HepG2 (cell line): ENCODE measurements around the gene MIEF2. TPM values are rescaled to one million over a fixed set of nuclear protein-coding genes. Genes with fewer than 3 reads are reported as not detected.

Experiments
- FLYWCH1 ChIP-seq: sonication (generic); formaldehyde crosslinking; IDR thresholded peaks from 2 replicates; pipeline ENCODE4 v1.8.1; 2023; ENCODE audit warnings: mild to moderate bottlenecking, missing genetic modification reagents
- KAT7 ChIP-seq: IDR thresholded peaks from 2 replicates; pipeline ENCODE4 v1.6.1; 2018; ENCODE audit warnings: borderline replicate concordance, missing compliant biosample characterization
- NR2C2 ChIP-seq: sonication (generic); formaldehyde crosslinking; IDR thresholded peaks from 2 replicates; pipeline ENCODE4 v1.4.0; 2020; ENCODE audit warnings: missing genetic modification reagents, mild to moderate bottlenecking, moderate library complexity, borderline replicate concordance
- SNAI1 ChIP-seq: sonication (generic); formaldehyde crosslinking; IDR thresholded peaks from 2 replicates; pipeline ENCODE4 v1.5.0; 2020; ENCODE audit warnings: mild to moderate bottlenecking, missing genetic modification reagents, borderline replicate concordance
- SOX6 ChIP-seq, 2 experiments: fragments of 450-650 bp in 1 of 2; sonication (generic) in 1 of 2; formaldehyde crosslinking in 1 of 2; IDR thresholded peaks; 2 replicates each; pipeline versions ENCODE4 v1.4.0 to v1.6.1; 2017 to 2020; ENCODE audit warnings: antibody characterized with exemption in 1 of 2, mild to moderate bottlenecking in 1 of 2, missing genetic modification reagents in 1 of 2
- THAP11 ChIP-seq: IDR thresholded peaks from 2 replicates; pipeline ENCODE4 v1.6.1; 2016; ENCODE audit warnings: missing biosample characterization, missing genetic modification reagents
- ZNF296 ChIP-seq: sonication (generic); formaldehyde crosslinking; conservative IDR thresholded peaks from 2 replicates; pipeline ENCODE4 v1.5.0; 2020; ENCODE audit warnings: mild to moderate bottlenecking, missing genetic modification reagents
- ZNF558 ChIP-seq: sonication (generic); formaldehyde crosslinking; IDR thresholded peaks from 2 replicates; pipeline ENCODE4 v1.9.0; 2022; ENCODE audit warnings: mild to moderate bottlenecking, missing genetic modification reagents, borderline replicate concordance
- polyA plus RNA-seq, 8 experiments: library from polyadenylated mRNA; depleted of rRNA in 3 of 8; stranded (reverse) in 7 of 8; unstranded in 1 of 8; fragments of >200 nt; fragmentation: Illumina TruSeq in 4 of 8; extraction: Trizol in 4 of 8; gene quantifications; 2 replicates each; pipeline versions ENCODE4 v1.2.1 to v1.2.3, GENCODE V29; 2011 to 2016; ENCODE audit warnings: low read depth in 4 of 8, missing spikeins in 1 of 8, mixed read lengths in 1 of 8; ENCODE audit not compliant: insufficient read depth in 1 of 8
- total RNA-seq, 5 experiments: library from RNA; depleted of rRNA; stranded (reverse); fragments of >200 nt; fragmentation: Illumina TruSeq; extraction: Trizol; gene quantifications; 2 replicates each; pipeline ENCODE4 v1.2.3, GENCODE V29; 2016; ENCODE audit warnings: low read depth in 1 of 5
- TF ChIP-seq, protein P1 (sequence below): sonication (generic); formaldehyde crosslinking; IDR thresholded peaks from 2 replicates; pipeline ENCODE4 v1.4.0; 2020; ENCODE audit warnings: missing genetic modification reagents
- TF ChIP-seq, protein P2 (sequence below): sonication (generic); formaldehyde crosslinking; IDR thresholded peaks from 2 replicates; pipeline ENCODE4 v1.5.0; 2020; ENCODE audit warnings: missing genetic modification reagents
- TF ChIP-seq, protein P3 (sequence below): sonication (generic); formaldehyde crosslinking; IDR thresholded peaks from 2 replicates; pipeline ENCODE4 v1.8.1; 2023; ENCODE audit warnings: mild to moderate bottlenecking, missing genetic modification reagents
- TF ChIP-seq, protein P4 (sequence below): sonication (generic); formaldehyde crosslinking; IDR thresholded peaks from 2 replicates; pipeline ENCODE4 v1.5.0; 2020; ENCODE audit warnings: mild to moderate bottlenecking, missing genetic modification reagents, borderline replicate concordance
- TF ChIP-seq, protein P5 (sequence below): sonication (generic); formaldehyde crosslinking; IDR thresholded peaks from 2 replicates; pipeline ENCODE4 v1.5.1; 2020; ENCODE audit warnings: mild to moderate bottlenecking, missing genetic modification reagents, borderline replicate concordance
- TF ChIP-seq, protein P6 (sequence below): sonication (generic); formaldehyde crosslinking; IDR thresholded peaks from 2 replicates; pipeline ENCODE4 v1.8.1; 2023; ENCODE audit warnings: mild to moderate bottlenecking, moderate library complexity, missing genetic modification reagents

The MIEF2 gene
- total and polyA plus RNA-seq, 2 of the 13 experiments (the other 11 are each of a cell fraction or from before 2014, with no cell fraction given): 6.0 to 8.0 TPM

DNA sequence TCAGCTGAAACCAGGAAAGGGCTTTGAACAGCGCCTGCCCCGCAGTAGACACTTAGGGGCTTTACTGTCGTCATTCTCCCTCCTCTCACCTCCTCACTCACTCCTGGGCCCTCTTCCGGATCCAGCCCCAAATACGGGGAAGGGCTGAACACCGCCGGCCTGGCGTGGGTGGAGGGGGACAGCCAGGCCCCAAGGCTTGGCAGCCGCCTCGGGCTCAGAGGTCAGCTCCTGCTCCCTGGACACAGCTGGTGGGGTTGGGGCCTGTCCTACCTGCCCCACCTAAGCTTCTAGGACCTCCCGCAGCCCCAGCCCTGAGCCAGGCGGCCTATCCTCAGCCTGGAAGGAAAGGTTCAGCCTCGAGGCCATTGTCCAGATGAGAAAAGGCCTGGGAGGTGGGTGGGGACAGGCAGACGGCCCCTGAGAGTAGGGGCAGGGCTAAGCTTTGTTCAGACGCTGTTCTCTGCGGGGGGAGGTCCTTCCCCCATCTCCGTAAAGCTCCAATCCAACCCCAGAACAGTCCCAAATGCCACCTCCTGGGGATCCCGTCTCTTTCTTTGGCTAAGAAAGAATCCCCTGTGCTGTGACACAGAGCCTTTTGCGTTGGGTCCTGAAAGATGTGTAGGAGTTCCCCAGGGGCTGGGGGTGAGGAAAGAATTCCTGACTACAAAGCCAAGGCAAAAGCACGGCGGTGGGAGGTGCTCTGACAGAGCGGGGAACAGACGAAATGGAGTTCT lies 35.9 kb upstream of the MIEF2 start (continued):
- TF ChIP-seq SNAI1 (CRISPR knock-in tag) (no peak), NR2C2 (no peak; the same call in 1 of the 2 replicates), THAP11 (CRISPR knock-in tag) (peak; percentile 70; the same call in 1 of the 2 replicates), SOX6 (IDR thresholded peaks at IDR 0.05) (no peak), SOX6 (CRISPR knock-in tag; IDR thresholded peaks at IDR 0.05) (peak; percentile 17; the same call in 1 of the 2 replicates), FLYWCH1 (no peak), ZNF558 (CRISPR knock-in tag) (peak; percentile 79), ZNF296 (no peak), KAT7 (CRISPR knock-in tag) (no peak)
- TF ChIP-seq, protein P1, sequence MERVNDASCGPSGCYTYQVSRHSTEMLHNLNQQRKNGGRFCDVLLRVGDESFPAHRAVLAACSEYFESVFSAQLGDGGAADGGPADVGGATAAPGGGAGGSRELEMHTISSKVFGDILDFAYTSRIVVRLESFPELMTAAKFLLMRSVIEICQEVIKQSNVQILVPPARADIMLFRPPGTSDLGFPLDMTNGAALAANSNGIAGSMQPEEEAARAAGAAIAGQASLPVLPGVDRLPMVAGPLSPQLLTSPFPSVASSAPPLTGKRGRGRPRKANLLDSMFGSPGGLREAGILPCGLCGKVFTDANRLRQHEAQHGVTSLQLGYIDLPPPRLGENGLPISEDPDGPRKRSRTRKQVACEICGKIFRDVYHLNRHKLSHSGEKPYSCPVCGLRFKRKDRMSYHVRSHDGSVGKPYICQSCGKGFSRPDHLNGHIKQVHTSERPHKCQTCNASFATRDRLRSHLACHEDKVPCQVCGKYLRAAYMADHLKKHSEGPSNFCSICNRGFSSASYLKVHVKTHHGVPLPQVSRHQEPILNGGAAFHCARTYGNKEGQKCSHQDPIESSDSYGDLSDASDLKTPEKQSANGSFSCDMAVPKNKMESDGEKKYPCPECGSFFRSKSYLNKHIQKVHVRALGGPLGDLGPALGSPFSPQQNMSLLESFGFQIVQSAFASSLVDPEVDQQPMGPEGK: peak; percentile 90
- TF ChIP-seq, protein P2, sequence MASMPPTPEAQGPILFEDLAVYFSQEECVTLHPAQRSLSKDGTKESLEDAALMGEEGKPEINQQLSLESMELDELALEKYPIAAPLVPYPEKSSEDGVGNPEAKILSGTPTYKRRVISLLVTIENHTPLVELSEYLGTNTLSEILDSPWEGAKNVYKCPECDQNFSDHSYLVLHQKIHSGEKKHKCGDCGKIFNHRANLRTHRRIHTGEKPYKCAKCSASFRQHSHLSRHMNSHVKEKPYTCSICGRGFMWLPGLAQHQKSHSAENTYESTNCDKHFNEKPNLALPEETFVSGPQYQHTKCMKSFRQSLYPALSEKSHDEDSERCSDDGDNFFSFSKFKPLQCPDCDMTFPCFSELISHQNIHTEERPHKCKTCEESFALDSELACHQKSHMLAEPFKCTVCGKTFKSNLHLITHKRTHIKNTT (CRISPR knock-in tag): no peak
- TF ChIP-seq, protein P3, sequence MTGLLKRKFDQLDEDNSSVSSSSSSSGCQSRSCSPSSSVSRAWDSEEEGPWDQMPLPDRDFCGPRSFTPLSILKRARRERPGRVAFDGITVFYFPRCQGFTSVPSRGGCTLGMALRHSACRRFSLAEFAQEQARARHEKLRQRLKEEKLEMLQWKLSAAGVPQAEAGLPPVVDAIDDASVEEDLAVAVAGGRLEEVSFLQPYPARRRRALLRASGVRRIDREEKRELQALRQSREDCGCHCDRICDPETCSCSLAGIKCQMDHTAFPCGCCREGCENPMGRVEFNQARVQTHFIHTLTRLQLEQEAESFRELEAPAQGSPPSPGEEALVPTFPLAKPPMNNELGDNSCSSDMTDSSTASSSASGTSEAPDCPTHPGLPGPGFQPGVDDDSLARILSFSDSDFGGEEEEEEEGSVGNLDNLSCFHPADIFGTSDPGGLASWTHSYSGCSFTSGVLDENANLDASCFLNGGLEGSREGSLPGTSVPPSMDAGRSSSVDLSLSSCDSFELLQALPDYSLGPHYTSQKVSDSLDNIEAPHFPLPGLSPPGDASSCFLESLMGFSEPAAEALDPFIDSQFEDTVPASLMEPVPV (CRISPR knock-in tag): peak; percentile 28; the same call in 1 of the 2 replicates
- TF ChIP-seq, protein P4, sequence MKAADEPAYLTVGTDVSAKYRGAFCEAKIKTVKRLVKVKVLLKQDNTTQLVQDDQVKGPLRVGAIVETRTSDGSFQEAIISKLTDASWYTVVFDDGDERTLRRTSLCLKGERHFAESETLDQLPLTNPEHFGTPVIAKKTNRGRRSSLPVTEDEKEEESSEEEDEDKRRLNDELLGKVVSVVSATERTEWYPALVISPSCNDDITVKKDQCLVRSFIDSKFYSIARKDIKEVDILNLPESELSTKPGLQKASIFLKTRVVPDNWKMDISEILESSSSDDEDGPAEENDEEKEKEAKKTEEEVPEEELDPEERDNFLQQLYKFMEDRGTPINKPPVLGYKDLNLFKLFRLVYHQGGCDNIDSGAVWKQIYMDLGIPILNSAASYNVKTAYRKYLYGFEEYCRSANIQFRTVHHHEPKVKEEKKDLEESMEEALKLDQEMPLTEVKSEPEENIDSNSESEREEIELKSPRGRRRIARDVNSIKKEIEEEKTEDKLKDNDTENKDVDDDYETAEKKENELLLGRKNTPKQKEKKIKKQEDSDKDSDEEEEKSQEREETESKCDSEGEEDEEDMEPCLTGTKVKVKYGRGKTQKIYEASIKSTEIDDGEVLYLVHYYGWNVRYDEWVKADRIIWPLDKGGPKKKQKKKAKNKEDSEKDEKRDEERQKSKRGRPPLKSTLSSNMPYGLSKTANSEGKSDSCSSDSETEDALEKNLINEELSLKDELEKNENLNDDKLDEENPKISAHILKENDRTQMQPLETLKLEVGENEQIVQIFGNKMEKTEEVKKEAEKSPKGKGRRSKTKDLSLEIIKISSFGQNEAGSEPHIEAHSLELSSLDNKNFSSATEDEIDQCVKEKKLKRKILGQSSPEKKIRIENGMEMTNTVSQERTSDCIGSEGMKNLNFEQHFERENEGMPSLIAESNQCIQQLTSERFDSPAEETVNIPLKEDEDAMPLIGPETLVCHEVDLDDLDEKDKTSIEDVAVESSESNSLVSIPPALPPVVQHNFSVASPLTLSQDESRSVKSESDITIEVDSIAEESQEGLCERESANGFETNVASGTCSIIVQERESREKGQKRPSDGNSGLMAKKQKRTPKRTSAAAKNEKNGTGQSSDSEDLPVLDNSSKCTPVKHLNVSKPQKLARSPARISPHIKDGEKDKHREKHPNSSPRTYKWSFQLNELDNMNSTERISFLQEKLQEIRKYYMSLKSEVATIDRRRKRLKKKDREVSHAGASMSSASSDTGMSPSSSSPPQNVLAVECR (CRISPR knock-in tag): peak; percentile 48
- TF ChIP-seq, protein P5, sequence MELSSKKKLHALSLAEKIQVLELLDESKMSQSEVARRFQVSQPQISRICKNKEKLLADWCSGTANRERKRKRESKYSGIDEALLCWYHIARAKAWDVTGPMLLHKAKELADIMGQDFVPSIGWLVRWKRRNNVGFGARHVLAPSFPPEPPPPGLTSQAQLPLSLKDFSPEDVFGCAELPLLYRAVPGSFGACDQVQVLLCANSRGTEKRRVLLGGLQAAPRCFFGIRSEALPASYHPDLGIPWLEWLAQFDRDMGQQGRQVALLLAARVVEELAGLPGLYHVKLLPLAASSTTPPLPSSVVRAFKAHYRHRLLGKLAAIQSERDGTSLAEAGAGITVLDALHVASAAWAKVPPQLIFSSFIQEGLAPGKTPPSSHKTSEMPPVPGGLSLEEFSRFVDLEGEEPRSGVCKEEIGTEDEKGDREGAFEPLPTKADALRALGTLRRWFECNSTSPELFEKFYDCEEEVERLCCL (CRISPR knock-in tag): peak; percentile 35; the same call in 1 of the 2 replicates
- TF ChIP-seq, protein P6, sequence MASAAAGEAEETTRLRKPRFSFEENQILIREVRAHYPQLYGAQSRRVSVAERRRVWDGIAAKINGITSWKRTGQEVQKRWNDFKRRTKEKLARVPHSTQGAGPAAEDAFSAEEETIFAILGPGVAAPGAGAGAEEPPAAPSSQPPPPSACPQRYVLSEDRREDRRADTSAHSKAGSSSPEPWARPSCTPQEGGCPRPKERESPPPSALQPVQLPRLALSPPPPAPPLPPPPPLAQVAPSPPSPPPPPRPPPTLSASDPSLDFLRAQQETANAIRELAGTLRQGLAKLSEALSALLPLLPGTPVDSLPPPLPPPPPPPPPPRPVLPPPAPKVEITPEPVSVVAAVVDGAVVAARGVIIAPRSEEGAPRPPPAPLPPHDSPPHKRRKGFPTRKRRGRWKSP (CRISPR knock-in tag): peak; percentile 65; the same call in 1 of the 2 replicates
